ENCODE data around the gene SEC61B. TPM values are rescaled to one million over a fixed set of nuclear protein-coding genes. Genes with fewer than 3 reads are reported as not detected.
A peak's percentile ranks its signal among the peaks of the same experiment; 100 is the strongest.

Gene SEC61B
- total and polyA plus RNA-seq, 2 experiments from 2014 or later: 133 to 602 TPM

- Histone ChIP-seq H3K36me3 (ENCODE audit: insufficient read depth) (no peaks in the 10 kb centered on the region), H3K9me2 (ENCODE audit: insufficient read depth) (no peaks in the 10 kb centered on the region), H3K79me2 (replicated peaks; ENCODE audit: insufficient read depth) (no peaks in the 10 kb centered on the region), H2AFZ (peak overlapping the region; percentile 97), H3K4me3 (no peak overlapping the region), H3F3A (replicated peaks; ENCODE audit: low read depth) (no peaks in the 10 kb centered on the region), H4K20me1 (replicated peaks; ENCODE audit: insufficient read depth) (no peaks in the 10 kb centered on the region), H3K27ac (ENCODE audit: low read depth) (no peak overlapping the region), H3K4me2 (no peak overlapping the region), H3K27me3 (ENCODE audit: insufficient read depth) (no peaks in the 10 kb centered on the region), H3K4me1 (ENCODE audit: insufficient read depth) (peaks cover 13% of the 10 kb centered on the region)
- no peak for TF ChIP-seq STAT1 (IDR thresholded peaks at IDR 0.05; ENCODE audit: unreplicated experiment)
- TF ChIP-seq ZNF114 (CRISPR knock-in tag; IDR thresholded peaks at IDR 0.05): no peak
- peak; percentile 92 to 97 for TF ChIP-seq CTCF (conservative IDR thresholded peaks at IDR 0.05; ENCODE audit: low read depth in 2 of 2)
- ATAC-seq (peak; percentile 96), DNase-seq (ENCODE audit: low spot score) (peak; percentile 97)
- no peak overlapping the region for H3K4me3 Mint-ChIP-seq
- no peaks in the 10 kb centered on the region for H3K9me3 Mint-ChIP-seq
- peak overlapping the region; percentile 79 for H3K27ac Mint-ChIP-seq
- H3K36me3 Mint-ChIP-seq (ENCODE audit: low read depth): no peaks in the 10 kb centered on the region
- peaks cover 3% of the 10 kb centered on the region for H3K27me3 Mint-ChIP-seq (ENCODE audit: insufficient read depth, low read depth, poor library complexity)
- H3K4me1 Mint-ChIP-seq: peaks cover 14% of the 10 kb centered on the region
These were observed 37.4 kb upstream of the SEC61B start for GRCh38 chr9:99184475-99185347.

- Histone ChIP-seq H3K27ac (ENCODE audit: low read depth) (no peak overlapping the region), H3K4me3 (no peak overlapping the region), H3K27me3 (ENCODE audit: insufficient read depth) (no peaks in the 10 kb centered on the region), H4K20me1 (replicated peaks; ENCODE audit: insufficient read depth) (no peaks in the 10 kb centered on the region), H3K4me1 (ENCODE audit: insufficient read depth) (peaks cover 13% of the 10 kb centered on the region), H3F3A (replicated peaks; ENCODE audit: low read depth) (no peaks in the 10 kb centered on the region), H3K79me2 (replicated peaks; ENCODE audit: insufficient read depth) (no peaks in the 10 kb centered on the region), H3K4me2 (no peak overlapping the region), H3K36me3 (ENCODE audit: insufficient read depth) (no peaks in the 10 kb centered on the region), H3K9me2 (ENCODE audit: insufficient read depth) (no peaks in the 10 kb centered on the region), H2AFZ (peak overlapping the region; percentile 97)
- Mint-ChIP-seq H3K27me3 (ENCODE audit: insufficient read depth, low read depth, poor library complexity) (peaks cover 4% of the 10 kb centered on the region), H3K27ac (no peak overlapping the region), H3K4me1 (peaks cover 14% of the 10 kb centered on the region), H3K9me3 (no peaks in the 10 kb centered on the region), H3K4me3 (no peak overlapping the region), H3K36me3 (ENCODE audit: low read depth) (no peaks in the 10 kb centered on the region)
- DNase-seq (ENCODE audit: low spot score): no peak
- ATAC-seq: no peak
- TF ChIP-seq CREB1 (CRISPR knock-in tag; IDR thresholded peaks at IDR 0.05; ENCODE audit: low read depth) (no peak), STAT1 (IDR thresholded peaks at IDR 0.05; ENCODE audit: unreplicated experiment) (no peak), EZH2 (IDR thresholded peaks at IDR 0.05; ENCODE audit: low read depth, unreplicated experiment) (no peak), NANOG (IDR thresholded peaks at IDR 0.05; ENCODE audit: borderline replicate concordance) (no peak), POLR2AphosphoS5 (IDR thresholded peaks at IDR 0.05; ENCODE audit: low read depth) (no peak), ZNF114 (CRISPR knock-in tag; IDR thresholded peaks at IDR 0.05) (no peak), JUNB (IDR thresholded peaks at IDR 0.05; ENCODE audit: unreplicated experiment) (no peak), REST (IDR thresholded peaks at IDR 0.05; ENCODE audit: unreplicated experiment) (no peak)
- TF ChIP-seq, protein P1, sequence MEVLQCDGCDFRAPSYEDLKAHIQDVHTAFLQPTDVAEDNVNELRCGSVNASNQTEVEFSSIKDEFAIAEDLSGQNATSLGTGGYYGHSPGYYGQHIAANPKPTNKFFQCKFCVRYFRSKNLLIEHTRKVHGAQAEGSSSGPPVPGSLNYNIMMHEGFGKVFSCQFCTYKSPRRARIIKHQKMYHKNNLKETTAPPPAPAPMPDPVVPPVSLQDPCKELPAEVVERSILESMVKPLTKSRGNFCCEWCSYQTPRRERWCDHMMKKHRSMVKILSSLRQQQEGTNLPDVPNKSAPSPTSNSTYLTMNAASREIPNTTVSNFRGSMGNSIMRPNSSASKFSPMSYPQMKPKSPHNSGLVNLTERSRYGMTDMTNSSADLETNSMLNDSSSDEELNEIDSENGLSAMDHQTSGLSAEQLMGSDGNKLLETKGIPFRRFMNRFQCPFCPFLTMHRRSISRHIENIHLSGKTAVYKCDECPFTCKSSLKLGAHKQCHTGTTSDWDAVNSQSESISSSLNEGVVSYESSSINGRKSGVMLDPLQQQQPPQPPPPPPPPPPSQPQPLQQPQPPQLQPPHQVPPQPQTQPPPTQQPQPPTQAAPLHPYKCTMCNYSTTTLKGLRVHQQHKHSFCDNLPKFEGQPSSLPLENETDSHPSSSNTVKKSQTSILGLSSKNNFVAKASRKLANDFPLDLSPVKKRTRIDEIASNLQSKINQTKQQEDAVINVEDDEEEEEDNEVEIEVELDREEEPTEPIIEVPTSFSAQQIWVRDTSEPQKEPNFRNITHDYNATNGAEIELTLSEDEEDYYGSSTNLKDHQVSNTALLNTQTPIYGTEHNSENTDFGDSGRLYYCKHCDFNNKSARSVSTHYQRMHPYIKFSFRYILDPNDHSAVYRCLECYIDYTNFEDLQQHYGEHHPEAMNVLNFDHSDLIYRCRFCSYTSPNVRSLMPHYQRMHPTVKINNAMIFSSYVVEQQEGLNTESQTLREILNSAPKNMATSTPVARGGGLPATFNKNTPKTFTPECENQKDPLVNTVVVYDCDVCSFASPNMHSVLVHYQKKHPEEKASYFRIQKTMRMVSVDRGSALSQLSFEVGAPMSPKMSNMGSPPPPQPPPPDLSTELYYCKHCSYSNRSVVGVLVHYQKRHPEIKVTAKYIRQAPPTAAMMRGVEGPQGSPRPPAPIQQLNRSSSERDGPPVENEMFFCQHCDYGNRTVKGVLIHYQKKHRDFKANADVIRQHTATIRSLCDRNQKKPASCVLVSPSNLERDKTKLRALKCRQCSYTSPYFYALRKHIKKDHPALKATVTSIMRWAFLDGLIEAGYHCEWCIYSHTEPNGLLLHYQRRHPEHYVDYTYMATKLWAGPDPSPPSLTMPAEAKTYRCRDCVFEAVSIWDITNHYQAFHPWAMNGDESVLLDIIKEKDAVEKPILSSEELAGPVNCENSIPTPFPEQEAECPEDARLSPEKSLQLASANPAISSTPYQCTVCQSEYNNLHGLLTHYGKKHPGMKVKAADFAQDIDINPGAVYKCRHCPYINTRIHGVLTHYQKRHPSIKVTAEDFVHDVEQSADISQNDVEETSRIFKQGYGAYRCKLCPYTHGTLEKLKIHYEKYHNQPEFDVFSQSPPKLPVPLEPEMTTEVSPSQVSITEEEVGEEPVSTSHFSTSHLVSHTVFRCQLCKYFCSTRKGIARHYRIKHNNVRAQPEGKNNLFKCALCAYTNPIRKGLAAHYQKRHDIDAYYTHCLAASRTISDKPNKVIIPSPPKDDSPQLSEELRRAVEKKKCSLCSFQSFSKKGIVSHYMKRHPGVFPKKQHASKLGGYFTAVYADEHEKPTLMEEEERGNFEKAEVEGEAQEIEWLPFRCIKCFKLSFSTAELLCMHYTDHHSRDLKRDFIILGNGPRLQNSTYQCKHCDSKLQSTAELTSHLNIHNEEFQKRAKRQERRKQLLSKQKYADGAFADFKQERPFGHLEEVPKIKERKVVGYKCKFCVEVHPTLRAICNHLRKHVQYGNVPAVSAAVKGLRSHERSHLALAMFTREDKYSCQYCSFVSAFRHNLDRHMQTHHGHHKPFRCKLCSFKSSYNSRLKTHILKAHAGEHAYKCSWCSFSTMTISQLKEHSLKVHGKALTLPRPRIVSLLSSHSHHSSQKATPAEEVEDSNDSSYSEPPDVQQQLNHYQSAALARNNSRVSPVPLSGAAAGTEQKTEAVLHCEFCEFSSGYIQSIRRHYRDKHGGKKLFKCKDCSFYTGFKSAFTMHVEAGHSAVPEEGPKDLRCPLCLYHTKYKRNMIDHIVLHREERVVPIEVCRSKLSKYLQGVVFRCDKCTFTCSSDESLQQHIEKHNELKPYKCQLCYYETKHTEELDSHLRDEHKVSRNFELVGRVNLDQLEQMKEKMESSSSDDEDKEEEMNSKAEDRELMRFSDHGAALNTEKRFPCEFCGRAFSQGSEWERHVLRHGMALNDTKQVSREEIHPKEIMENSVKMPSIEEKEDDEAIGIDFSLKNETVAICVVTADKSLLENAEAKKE (CRISPR knock-in tag; IDR thresholded peaks at IDR 0.05): no peak
These were observed 36.8 kb upstream of the SEC61B start for GRCh38 chr9:99185348-99185632.
